PFSK-1 (cell line): Measurements from ENCODE around the gene LBR.

ENCODE experiments used
- FOXP2 ChIP-seq: optimal IDR thresholded peaks from 2 replicates; pipeline ENCODE3; 2011; ENCODE audit warnings: borderline replicate concordance, control low read depth, inconsistent platforms; ENCODE audit not compliant: insufficient read depth; ENCODE audit errors: extremely low read length, extremely low read depth
- POLR2AphosphoS5 ChIP-seq: IDR thresholded peaks from 2 replicates; pipeline ENCODE4 v1.6.1; 2012; ENCODE audit warnings: low read depth, mild to moderate bottlenecking, control low read depth, low read length, moderate library complexity
- SIN3A ChIP-seq: IDR thresholded peaks from 2 replicates; pipeline ENCODE4 v1.6.1; 2012; ENCODE audit warnings: mild to moderate bottlenecking, low read length, moderate library complexity, borderline replicate concordance; ENCODE audit not compliant: insufficient read depth
- TAF1 ChIP-seq: IDR thresholded peaks from 2 replicates; pipeline ENCODE4 v1.6.1; 2012; ENCODE audit warnings: low read length, control low read depth, borderline replicate concordance; ENCODE audit not compliant: insufficient read depth
- TF ChIP-seq, protein P1 (sequence below), 2 experiments: IDR thresholded peaks; 2 replicates each; pipeline versions ENCODE4 v1.6.1 to v1.8.0; 2011 to 2012; ENCODE audit warnings: low read depth in 2 of 2, low read length in 2 of 2, control low read depth in 1 of 2, inconsistent platforms in 1 of 2, mild to moderate bottlenecking in 1 of 2, moderate library complexity in 1 of 2; ENCODE audit not compliant: insufficient read depth in 1 of 2

DNA sequence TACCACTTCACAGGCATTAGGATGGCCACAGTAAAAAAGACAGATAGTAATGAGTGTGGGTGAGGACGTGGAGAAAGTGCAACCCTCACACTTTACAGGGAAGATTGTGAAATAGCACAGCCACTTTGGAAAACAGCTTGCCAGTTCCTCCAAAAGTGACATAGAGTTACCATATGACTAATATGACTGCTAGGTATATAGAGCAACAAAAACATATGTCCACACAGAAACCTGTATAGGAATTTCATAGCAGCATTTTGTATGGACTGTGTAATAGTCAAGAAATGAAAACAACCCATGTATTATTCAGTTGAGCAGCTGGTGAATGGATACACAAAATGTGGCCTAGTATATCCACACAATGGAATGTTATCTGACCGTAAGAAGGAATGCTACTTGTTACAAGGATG, 30.4 kb upstream of the LBR start:
- TF ChIP-seq POLR2AphosphoS5, result no peak
- TF ChIP-seq, protein P1, sequence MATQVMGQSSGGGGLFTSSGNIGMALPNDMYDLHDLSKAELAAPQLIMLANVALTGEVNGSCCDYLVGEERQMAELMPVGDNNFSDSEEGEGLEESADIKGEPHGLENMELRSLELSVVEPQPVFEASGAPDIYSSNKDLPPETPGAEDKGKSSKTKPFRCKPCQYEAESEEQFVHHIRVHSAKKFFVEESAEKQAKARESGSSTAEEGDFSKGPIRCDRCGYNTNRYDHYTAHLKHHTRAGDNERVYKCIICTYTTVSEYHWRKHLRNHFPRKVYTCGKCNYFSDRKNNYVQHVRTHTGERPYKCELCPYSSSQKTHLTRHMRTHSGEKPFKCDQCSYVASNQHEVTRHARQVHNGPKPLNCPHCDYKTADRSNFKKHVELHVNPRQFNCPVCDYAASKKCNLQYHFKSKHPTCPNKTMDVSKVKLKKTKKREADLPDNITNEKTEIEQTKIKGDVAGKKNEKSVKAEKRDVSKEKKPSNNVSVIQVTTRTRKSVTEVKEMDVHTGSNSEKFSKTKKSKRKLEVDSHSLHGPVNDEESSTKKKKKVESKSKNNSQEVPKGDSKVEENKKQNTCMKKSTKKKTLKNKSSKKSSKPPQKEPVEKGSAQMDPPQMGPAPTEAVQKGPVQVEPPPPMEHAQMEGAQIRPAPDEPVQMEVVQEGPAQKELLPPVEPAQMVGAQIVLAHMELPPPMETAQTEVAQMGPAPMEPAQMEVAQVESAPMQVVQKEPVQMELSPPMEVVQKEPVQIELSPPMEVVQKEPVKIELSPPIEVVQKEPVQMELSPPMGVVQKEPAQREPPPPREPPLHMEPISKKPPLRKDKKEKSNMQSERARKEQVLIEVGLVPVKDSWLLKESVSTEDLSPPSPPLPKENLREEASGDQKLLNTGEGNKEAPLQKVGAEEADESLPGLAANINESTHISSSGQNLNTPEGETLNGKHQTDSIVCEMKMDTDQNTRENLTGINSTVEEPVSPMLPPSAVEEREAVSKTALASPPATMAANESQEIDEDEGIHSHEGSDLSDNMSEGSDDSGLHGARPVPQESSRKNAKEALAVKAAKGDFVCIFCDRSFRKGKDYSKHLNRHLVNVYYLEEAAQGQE (IDR thresholded peaks at IDR 0.05; ENCODE audit: insufficient read depth in 1 of 2, low read depth in 2 of 2, low read length in 2 of 2), result no peak
- no peak for TF ChIP-seq SIN3A
- no peak for TF ChIP-seq TAF1
- TF ChIP-seq FOXP2, result no peak
